Subcutaneous adipose tissue (tissue), 4 donors: ENCODE results near the gene TPPP2. TPM values are rescaled to one million over a fixed set of nuclear protein-coding genes. Genes with fewer than 3 reads are reported as not detected.

Experiments
- total RNA-seq, 4 donors: library from RNA; depleted of rRNA; stranded (reverse); fragments of >200 nt; gene quantifications; one replicate each; pipeline ENCODE4 v1.1.0, GENCODE V29; 2016
- TF ChIP-seq, protein P1 (sequence below): fragments of 450-650 bp; IDR thresholded peaks from one replicate; pipeline ENCODE4 v1.5.1; 2016; ENCODE audit warnings: low read depth, mild to moderate bottlenecking, control low read depth, antibody characterized with exemption, moderate library complexity

TPPP2 gene
- total RNA-seq, 4 donors from 2014 or later: not detected

DNA sequence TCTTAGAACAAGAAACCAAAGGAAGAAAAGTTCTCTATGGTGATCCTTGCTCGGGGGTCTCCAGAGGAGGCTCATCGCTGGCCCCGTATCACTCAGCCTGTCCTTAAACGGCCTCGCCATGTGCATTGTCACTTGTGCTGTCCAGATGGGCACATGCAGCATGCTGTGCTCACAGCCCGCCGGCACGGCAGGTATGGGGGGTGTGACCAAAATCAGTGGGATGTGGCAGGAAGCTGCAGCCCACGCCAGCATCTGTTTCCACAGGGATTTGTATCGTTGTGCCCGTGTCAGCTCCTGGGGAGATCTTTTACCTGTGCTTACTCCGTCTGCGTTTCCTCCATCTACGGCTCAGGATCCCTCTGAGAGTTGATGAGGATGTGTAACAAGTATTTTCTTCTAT, 33.5 kb upstream of the TPPP2 start:
- TF ChIP-seq, protein P1, sequence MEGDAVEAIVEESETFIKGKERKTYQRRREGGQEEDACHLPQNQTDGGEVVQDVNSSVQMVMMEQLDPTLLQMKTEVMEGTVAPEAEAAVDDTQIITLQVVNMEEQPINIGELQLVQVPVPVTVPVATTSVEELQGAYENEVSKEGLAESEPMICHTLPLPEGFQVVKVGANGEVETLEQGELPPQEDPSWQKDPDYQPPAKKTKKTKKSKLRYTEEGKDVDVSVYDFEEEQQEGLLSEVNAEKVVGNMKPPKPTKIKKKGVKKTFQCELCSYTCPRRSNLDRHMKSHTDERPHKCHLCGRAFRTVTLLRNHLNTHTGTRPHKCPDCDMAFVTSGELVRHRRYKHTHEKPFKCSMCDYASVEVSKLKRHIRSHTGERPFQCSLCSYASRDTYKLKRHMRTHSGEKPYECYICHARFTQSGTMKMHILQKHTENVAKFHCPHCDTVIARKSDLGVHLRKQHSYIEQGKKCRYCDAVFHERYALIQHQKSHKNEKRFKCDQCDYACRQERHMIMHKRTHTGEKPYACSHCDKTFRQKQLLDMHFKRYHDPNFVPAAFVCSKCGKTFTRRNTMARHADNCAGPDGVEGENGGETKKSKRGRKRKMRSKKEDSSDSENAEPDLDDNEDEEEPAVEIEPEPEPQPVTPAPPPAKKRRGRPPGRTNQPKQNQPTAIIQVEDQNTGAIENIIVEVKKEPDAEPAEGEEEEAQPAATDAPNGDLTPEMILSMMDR: no peak

DNA sequence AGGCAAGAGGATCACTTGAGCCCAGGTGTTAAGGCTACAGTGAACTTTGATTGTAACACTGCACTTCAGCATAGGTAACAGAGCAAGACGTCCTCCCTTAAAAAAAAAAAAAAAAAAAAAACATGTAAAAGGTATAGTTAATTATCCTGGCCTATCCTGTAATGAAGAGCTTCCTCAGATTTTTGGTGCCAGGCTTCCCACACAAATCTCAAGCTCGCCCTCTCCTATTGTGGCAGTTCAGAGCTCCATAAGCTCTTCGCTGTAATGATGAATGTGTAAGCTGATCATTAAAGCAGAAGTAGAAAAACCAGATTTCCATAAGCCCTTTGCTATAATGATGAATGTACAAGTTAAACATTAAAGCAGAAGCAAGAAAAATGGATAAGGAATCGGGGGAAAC, 32.9 kb upstream of the TPPP2 start:
- TF ChIP-seq, protein P1: no peak

DNA sequence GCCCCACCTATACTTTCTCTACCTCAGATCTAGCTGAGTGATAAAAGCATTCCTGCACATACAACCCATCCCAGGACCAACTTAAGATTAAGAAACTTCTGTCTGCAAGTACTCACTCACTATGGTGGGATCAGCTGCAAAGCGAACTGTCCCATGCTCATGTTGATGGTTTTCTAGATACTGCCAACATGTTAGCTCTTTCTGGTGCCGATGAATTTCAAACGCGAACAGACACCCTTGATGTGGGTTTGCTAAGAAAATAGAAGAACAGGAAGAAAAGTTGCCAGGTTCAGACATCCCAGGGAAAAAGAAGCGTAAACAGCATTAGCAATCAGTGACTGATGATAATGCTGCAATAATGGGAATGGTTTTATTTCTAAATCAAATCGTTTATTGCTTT, 32.5 kb upstream of the TPPP2 start:
- TF ChIP-seq, protein P1: no peak

DNA sequence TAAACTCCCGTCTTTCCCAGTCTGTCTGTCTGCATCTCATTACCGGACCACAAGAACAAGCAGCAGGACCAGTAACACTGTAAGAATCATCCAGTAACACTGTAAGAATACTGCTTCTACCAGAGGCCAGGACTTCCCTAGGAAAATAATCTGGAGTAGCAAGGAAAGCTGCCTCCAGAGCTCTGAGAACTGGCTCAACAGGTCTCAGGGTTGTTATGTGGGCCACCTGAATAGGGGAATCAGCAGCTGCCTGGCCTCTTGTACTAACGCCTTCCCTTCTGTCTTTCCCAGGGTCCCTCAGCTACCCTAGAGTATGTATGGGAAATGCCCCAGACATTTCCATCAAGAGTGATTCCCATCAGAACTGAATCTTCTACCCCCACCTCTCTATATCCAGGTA, 31.9 kb upstream of the TPPP2 start:
- TF ChIP-seq, protein P1: no peak

DNA sequence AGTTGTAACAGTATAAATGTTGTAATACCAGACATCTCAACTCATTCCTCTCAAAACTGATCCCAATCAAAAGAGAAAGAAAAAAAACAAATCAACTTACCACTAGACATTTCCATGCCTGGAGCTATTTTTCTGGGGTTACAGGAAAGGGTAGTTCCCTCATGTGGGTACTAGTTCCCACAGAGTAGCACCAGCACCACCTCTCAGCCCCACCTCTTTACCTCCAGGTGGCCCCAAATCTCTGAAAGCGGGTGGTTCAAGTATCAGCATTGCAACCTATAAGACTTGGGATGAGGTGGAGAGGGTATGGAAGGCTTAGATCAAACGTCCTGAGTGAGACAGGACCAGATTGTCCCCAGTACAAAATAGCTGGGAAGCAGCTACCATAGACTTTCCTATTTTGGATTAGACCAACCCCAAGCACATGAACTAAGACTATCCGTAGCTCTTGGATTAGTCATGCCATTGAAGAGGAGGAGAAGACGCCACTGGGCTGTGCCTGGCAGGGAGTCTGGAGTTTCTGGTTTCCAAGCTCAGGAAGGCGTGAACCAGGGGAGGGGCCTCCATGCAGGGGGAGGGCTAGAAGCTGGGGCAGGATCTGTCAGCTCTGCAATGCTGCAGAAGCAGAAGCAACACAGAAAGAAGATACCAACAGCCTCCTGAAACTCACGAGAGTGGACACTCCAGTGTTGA, 31.2 kb upstream of the TPPP2 start, which contains the start of gene SLC39A2:
TSS of gene SLC39A2 (plus strand) at position 620 of the 693 bp plus-strand sequence. CDS start 154 bp downstream, outside the sequence.
- TF ChIP-seq, protein P1: no peak

DNA sequence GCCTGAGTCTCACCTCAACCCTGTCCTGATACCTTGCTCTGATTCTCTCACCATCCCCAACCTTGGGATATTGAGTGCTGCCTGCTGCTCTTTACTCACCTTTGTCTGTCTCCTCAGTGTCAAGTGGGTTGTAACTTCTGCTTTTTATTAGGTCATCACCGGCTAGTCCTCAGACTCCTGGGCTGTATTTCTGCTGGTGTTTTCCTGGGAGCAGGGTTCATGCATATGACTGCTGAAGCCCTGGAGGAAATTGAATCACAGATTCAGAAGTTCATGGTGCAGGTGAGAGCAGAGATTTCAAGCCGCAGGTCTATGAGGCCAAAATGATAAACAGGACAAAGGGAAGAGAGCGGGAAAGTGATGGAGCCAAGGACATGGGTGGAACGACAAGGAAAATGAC, 30.4 kb upstream of the TPPP2 start:
- TF ChIP-seq, protein P1: no peak

DNA sequence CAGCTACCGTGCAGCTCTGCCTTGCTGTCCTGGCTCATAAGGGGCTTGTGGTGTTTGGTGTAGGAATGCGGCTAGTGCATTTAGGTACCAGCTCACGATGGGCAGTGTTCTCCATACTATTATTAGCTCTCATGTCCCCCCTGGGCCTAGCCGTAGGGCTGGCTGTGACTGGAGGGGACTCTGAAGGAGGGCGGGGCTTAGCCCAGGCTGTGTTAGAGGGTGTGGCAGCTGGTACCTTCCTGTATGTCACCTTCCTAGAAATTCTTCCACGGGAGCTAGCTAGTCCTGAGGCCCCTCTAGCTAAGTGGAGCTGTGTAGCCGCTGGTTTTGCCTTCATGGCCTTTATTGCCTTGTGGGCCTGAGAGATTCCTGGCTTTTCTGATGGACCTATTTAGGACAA, 28.8 kb upstream of the TPPP2 start:
- TF ChIP-seq, protein P1: no peak
